GM18517 (cell line): ENCODE measurements around the gene PSMC1.
"Not testable (repeated sequence)": the region's sequence is repeated elsewhere in the genome, so short reads cannot be mapped to it uniquely, and the experiment has no call there.

Experiments used
- ATAC-seq: cut with Tn5 transposase; IDR thresholded peaks from one replicate; pipeline ENCODE4 v1.9.1; 2021; ENCODE audit warnings: mild to moderate bottlenecking, moderate library complexity; ENCODE audit not compliant: unreplicated experiment

The PSMC1 gene

GRCh38 chr14:90256354-90257131, at the start of gene PSMC1:
TSS of gene PSMC1 (plus strand) at chr14:90256553. CDS start at chr14:90256598, 45 bp downstream.
- ATAC-seq, result peak; percentile 91

GRCh38 chr14:90213099-90213748, 43.1 kb upstream of the PSMC1 start:
- no peak for ATAC-seq

GRCh38 chr14:90228478-90228877, 27.9 kb upstream of the PSMC1 start:
- ATAC-seq, result no peak

- ATAC-seq, result not testable (repeated sequence)
Measured at GRCh38 chr14:90229942-90230341, 26.4 kb upstream of the PSMC1 start.

GRCh38 chr14:90235179-90235976, 21.0 kb upstream of the PSMC1 start:
- ATAC-seq, result peak; percentile 66

GRCh38 chr14:90239139-90239538, 17.2 kb upstream of the PSMC1 start:
- ATAC-seq, result no peak

DNA sequence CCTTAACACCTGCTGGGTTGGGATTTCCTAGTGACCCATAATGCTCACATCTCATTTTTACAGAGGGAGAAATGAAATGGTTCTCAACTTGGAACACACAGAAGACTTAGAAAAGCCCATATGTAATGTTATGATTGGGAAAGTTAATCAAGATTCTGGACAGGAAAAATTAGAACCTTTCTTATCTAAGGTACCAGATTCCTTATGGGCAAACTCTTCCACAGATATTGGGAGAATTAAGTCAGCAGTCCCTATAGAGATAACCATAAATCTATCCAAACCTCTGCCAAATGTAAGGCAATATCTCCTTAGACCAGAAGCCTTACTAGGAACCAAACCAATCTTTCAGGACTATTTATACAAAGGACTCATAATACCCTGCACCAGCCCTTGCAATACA, 13.9 kb upstream of the PSMC1 start:
- ATAC-seq, result no peak

DNA sequence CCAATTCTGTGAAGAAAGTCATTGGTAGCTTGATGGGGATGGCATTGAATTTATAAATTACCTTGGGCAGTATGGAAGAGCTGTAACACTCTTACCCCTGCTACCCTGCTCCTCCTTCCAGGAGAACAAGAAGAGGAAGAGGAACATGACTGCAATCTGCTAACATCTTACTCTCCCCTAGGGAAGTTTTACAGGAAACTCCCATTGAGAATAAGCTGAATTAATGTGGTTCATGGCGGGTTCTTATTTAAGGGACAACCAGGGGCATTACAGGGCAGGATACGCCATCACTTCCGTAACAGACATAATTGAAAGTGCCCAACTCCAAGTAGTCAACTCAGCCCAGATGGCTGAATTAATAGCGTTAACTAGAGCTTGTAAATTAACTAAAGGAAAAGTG, 9.4 kb upstream of the PSMC1 start:
- ATAC-seq, result no peak

- not testable (repeated sequence) for ATAC-seq
Measured at GRCh38 chr14:90247441-90247840, 8.9 kb upstream of the PSMC1 start.

GRCh38 chr14:90248594-90248993, 7.8 kb upstream of the PSMC1 start:
- no peak for ATAC-seq

GRCh38 chr14:90253826-90254225, 2.5 kb upstream of the PSMC1 start:
- ATAC-seq, result no peak

DNA sequence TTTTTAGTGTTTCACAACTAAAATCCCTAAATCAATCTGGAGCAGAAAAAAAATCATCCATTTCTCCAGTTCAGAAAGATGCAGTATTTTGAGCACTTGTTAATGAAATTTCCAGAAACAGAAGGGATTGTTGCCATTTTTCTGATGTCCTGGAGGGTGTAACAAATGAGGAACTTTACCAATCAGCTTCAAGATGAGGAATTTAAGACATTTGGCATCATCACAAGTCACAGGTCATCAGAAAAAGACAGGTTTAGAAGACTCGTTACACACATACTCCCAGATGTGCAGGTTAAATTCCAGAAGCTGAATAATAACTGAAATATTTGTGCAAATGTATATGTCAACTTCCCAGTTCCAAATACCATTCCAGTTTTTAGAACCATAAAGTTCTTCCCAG, 482 bp upstream of the PSMC1 start:
- no peak for ATAC-seq

GRCh38 chr14:90263748-90264449, 7.5 kb downstream of the PSMC1 start:
- ATAC-seq, result peak; percentile 96

DNA sequence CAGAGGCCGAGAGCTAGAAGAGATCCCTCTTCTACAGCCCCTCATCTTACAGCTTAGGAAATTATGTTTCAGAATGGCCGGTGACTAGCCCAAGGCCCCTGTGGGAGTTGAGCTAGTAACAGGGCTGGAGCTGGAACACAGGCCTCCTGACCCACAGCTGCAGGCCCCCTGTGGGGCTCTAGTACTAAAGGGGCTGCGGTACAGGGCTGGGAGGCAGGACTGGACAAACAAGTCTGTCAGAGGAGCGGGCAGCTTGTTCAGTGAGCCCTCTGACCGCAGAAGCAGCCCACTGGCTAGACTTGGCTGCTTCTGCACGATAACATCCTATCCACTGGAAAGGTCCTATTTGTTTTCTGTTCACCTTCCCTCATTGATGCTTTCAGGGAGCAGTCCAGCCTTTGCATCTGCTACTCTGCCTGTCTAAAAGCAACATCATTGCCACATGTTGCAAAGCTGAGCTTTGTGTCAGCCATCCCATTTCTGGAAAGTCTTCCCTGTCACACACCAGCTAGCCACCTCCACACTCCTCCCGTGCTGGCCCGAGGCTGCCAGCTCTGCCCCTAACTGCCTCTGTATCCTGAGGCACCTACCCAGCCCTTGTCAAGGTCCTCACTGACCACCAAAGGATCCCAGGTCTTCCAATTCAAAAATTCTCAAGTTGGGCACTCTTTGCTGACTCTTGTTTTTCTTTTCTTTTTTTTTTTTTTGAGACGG, 10.2 kb downstream of the PSMC1 start:
- no peak for ATAC-seq

DNA sequence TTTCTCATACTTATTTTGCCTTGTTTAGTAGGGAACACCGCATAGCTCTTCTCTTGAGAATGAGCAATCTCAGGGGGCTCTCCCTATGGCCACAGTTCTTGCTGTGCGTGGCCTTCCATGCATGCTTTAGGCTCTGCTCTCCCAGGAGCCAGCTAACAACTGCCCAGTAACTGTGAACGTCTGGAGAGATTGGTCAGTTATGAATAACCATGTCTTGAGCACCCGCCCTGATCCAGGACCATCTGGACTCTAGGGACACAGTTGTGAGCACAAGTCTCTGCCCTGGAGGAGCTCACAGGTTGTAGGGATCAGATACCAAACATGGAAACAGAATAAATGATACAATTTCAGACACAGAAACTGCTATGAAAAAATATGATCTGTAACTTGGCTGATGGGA, 12.1 kb downstream of the PSMC1 start:
- no peak for ATAC-seq

DNA sequence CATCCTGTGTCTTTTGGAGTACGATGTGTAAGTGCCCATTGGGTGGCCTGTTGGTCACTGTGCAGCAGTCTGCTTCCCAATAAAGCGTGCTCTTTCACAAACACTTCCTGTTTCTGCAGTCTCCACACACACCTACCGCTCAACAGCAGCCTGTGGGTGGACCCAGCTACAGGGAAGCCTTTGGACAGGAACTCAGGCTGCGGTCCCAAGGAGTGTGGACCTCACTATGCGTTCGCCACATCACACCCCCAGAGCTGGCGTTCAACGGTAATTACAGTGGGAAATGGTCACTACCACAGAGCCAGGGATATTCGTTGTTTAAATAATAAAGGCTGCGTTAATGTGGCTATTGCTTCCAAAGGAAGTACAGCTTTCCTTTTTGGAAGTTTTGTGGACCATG, 16.2 kb downstream of the PSMC1 start:
- ATAC-seq, result no peak

GRCh38 chr14:90273532-90273931, 17.2 kb downstream of the PSMC1 start:
- no peak for ATAC-seq

DNA sequence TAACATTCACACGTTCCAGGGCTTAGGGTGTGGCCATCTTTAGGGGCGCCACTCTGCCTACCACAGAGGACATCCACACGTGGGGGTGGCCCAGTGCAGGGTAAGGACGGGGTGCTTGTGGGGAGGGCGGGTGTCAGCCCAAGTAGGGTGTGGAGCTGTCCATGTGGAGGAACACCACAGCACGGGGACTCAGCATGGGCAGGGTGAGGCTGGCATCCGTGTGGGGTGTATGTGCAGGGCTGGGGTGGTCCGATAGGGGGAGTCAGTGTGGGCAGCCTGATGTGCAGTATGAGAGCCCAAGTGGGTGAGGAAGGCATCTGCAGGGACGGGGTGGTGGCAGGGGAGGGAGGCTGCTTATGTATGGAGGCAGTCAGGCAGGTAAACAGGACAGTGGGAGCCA, 17.7 kb downstream of the PSMC1 start:
- no peak for ATAC-seq

DNA sequence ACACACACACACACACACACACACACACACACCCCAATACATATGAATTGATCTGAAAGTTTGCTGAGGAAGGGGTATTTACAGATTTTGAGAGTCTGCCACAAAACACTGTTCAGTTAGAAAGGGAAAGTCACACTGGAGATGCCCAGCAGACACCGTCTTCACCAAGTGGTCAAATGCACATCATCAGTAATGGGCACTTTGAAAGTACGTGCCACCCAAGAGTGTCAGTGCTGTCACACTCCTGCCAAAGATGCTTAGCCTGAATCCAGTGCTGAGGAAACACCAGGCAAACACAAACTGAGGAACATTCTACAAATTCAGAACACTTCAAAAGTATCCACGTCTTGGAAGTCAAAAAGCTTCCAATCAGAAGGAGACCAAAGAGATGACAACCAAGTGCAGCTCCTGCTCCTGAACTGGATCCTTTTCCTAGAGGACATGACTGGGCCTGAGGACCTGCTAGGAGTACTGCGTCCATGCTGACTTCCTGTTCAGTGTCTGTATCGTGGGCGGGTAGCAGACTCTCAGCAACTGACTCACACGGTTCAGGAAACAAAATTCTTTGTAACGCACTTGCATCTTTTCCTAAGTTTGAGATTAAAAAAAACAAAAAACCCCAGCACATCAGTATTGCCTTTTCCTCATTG, 18.6 kb downstream of the PSMC1 start:
- no peak for ATAC-seq

GRCh38 chr14:90275458-90275814, 19.1 kb downstream of the PSMC1 start:
- no peak for ATAC-seq
